ENCODE measurements around the gene PYROXD2.

DNA sequence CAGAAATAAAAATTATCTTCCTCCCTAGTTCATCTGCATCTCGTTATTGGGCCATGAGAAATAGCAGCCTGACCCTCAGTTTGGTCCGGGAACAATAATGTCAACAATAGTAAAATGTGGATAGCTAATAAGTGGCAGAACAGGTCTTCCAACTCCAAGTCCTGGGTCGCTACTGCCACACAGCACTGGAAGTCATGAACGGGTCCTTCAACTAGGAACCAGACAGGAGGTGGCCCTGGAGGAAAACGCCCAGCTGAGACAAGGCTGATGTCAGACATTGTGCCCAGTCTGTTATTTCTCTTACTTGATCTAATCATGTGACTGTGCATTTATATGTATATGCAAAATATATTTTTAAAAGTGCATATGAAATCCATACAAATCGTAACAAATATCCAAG is 51.8 kb downstream of the PYROXD2 start:
- no peak for TF ChIP-seq FOXA1 (IDR thresholded peaks at IDR 0.05)
- no peak for TF ChIP-seq PKNOX1 (IDR thresholded peaks at IDR 0.05)
- no peak for TF ChIP-seq HDGF (IDR thresholded peaks at IDR 0.05; ENCODE audit: borderline replicate concordance)
- TF ChIP-seq SP1 (IDR thresholded peaks at IDR 0.05), result no peak
- no peak for TF ChIP-seq SUZ12 (IDR thresholded peaks at IDR 0.05)
- TF ChIP-seq FOXK2 (IDR thresholded peaks at IDR 0.05), result no peak
- TF ChIP-seq NFRKB (IDR thresholded peaks at IDR 0.05), result no peak
- no peak for TF ChIP-seq L3MBTL2 (conservative IDR thresholded peaks at IDR 0.05)
- no peak for TF ChIP-seq ZNF384 (IDR thresholded peaks at IDR 0.05)
- TF ChIP-seq FOXM1 (IDR thresholded peaks at IDR 0.05; ENCODE audit: borderline replicate concordance), result no peak
- TF ChIP-seq BHLHE40 (IDR thresholded peaks at IDR 0.05; ENCODE audit: borderline replicate concordance), result no peak
- TF ChIP-seq ARNT (IDR thresholded peaks at IDR 0.05), result no peak
- TF ChIP-seq TARDBP (IDR thresholded peaks at IDR 0.05), result no peak
- no peak for TF ChIP-seq LEF1 (IDR thresholded peaks at IDR 0.05; ENCODE audit: borderline replicate concordance)
